ENCODE data around the gene ZNF439. TPM values are rescaled to one million over a fixed set of nuclear protein-coding genes. Genes with fewer than 3 reads are reported as not detected.
"Not testable (repeated sequence)": the region's sequence is repeated elsewhere in the genome, so short reads cannot be mapped to it uniquely, and the experiment has no call there.

ZNF439 gene
- total RNA-seq, 3 donors from 2014 or later = 5.1 to 20.8 (median 13.8) TPM

- H3K36me3 ChIP-seq = no peaks in the 10 kb centered on the region
- H3K27ac ChIP-seq = no peak overlapping the region
- H3K4me3 ChIP-seq = no peak overlapping the region
- intact Hi-C loops (cut with DNase I; ENCODE audit: low total_unique reads) = no loop called here
- no peaks in the 10 kb centered on the region for H3K27me3 ChIP-seq
- no peaks in the 10 kb centered on the region for H3K9me3 ChIP-seq
- H3K4me1 ChIP-seq = no peaks in the 10 kb centered on the region
- no peak for TF ChIP-seq POLR2AphosphoS5 (IDR thresholded peaks at IDR 0.05)
- no peak for TF ChIP-seq POLR2A (IDR thresholded peaks at IDR 0.05)
- no peak for TF ChIP-seq CTCF (IDR thresholded peaks at IDR 0.05)
- DNase-seq (ENCODE audit: low spot score in 2 of 2) = no peak
These were observed 34.1 kb downstream of the ZNF439 start for GRCh38 chr19:11882606-11883005.

- H3K9me3 ChIP-seq = no peaks in the 10 kb centered on the region
- H3K36me3 ChIP-seq = no peaks in the 10 kb centered on the region
- intact Hi-C loops (cut with DNase I; ENCODE audit: low total_unique reads) = no loop called here
- H3K27me3 ChIP-seq = no peaks in the 10 kb centered on the region
- no peaks in the 10 kb centered on the region for H3K4me1 ChIP-seq
- H3K27ac ChIP-seq = peak overlapping the region; percentile 93 to 95
- no peak for DNase-seq (ENCODE audit: low spot score in 2 of 2)
- peak overlapping the region; percentile 73 to 81 (median 80) for H3K4me3 ChIP-seq
- TF ChIP-seq CTCF (IDR thresholded peaks at IDR 0.05) (no peak), POLR2A (IDR thresholded peaks at IDR 0.05) (no peak), POLR2AphosphoS5 (IDR thresholded peaks at IDR 0.05) (no peak)
These were observed 38.7 kb downstream of the ZNF439 start for GRCh38 chr19:11887234-11887610.

GRCh38 chr19:11887611-11888531 lies 39.3 kb downstream of the ZNF439 start, which contains the start of gene ZNF69:
Gene ZNF69 (plus strand): TSS chr19:11887782. CDS start chr19:11887924, 142 bp downstream.
- Histone ChIP-seq H3K27ac (peak within 1 kb of the TSS; percentile 93 to 95), H3K4me1 (no peaks in the 10 kb centered on the region), H3K27me3 (no peaks in the 10 kb centered on the region), H3K9me3 (no peaks in the 10 kb centered on the region), H3K4me3 (peak within 1 kb of the TSS; percentile 73 to 81 (median 80)), H3K36me3 (no peaks in the 10 kb centered on the region)
- TF ChIP-seq CTCF (IDR thresholded peaks at IDR 0.05) (peak in 1 of 3 donors; percentile 32), POLR2AphosphoS5 (IDR thresholded peaks at IDR 0.05) (no peak), POLR2A (IDR thresholded peaks at IDR 0.05) (no peak)
- intact Hi-C loops (cut with DNase I; ENCODE audit: low total_unique reads) = no loop called here
- DNase-seq (ENCODE audit: low spot score in 2 of 2) = peak; percentile 76 to 78

GRCh38 chr19:11889901-11890300 lies 41.4 kb downstream of the ZNF439 start:
- H3K27ac ChIP-seq; H3K9me3 ChIP-seq; H3K4me1 ChIP-seq; intact Hi-C loops (cut with DNase I; ENCODE audit: low total_unique reads); DNase-seq (ENCODE audit: low spot score in 2 of 2); H3K4me3 ChIP-seq; H3K27me3 ChIP-seq; H3K36me3 ChIP-seq: not testable (repeated sequence)

- Histone ChIP-seq H3K27ac (no peak overlapping the region), H3K9me3 (no peaks in the 10 kb centered on the region), H3K27me3 (no peaks in the 10 kb centered on the region), H3K36me3 (no peaks in the 10 kb centered on the region), H3K4me1 (no peaks in the 10 kb centered on the region), H3K4me3 (no peak overlapping the region)
- intact Hi-C loops (cut with DNase I; ENCODE audit: low total_unique reads) = no loop called here
- no peak for DNase-seq (ENCODE audit: low spot score in 2 of 2)
- TF ChIP-seq POLR2AphosphoS5 (IDR thresholded peaks at IDR 0.05) (no peak), POLR2A (IDR thresholded peaks at IDR 0.05) (no peak)
These were observed 42.1 kb downstream of the ZNF439 start for GRCh38 chr19:11890634-11891033.

- Histone ChIP-seq H3K27me3 (no peaks in the 10 kb centered on the region), H3K36me3 (no peaks in the 10 kb centered on the region), H3K9me3 (peaks cover 12 to 16% of the 10 kb centered on the region in 2 donors), H3K4me1 (no peaks in the 10 kb centered on the region), H3K27ac (no peak overlapping the region), H3K4me3 (no peak overlapping the region)
- no peak for DNase-seq (ENCODE audit: low spot score in 2 of 2)
- TF ChIP-seq CTCF (IDR thresholded peaks at IDR 0.05) = no peak
- no peak for TF ChIP-seq POLR2AphosphoS5 (IDR thresholded peaks at IDR 0.05)
- no peak for TF ChIP-seq POLR2A (IDR thresholded peaks at IDR 0.05)
- intact Hi-C loops (cut with DNase I; ENCODE audit: low total_unique reads) = no loop called here
These were observed 46.3 kb downstream of the ZNF439 start for GRCh38 chr19:11894851-11895250.

Data from breast epithelium (tissue), 4 donors.